HG03045 (cell line): ENCODE data around the gene OPRL1.

ENCODE experiments used
- ATAC-seq: cut with Tn5 transposase; IDR thresholded peaks from one replicate; pipeline ENCODE4 v1.9.1; 2021; ENCODE audit warnings: mild to moderate bottlenecking, moderate library complexity; ENCODE audit not compliant: unreplicated experiment

Gene OPRL1

DNA sequence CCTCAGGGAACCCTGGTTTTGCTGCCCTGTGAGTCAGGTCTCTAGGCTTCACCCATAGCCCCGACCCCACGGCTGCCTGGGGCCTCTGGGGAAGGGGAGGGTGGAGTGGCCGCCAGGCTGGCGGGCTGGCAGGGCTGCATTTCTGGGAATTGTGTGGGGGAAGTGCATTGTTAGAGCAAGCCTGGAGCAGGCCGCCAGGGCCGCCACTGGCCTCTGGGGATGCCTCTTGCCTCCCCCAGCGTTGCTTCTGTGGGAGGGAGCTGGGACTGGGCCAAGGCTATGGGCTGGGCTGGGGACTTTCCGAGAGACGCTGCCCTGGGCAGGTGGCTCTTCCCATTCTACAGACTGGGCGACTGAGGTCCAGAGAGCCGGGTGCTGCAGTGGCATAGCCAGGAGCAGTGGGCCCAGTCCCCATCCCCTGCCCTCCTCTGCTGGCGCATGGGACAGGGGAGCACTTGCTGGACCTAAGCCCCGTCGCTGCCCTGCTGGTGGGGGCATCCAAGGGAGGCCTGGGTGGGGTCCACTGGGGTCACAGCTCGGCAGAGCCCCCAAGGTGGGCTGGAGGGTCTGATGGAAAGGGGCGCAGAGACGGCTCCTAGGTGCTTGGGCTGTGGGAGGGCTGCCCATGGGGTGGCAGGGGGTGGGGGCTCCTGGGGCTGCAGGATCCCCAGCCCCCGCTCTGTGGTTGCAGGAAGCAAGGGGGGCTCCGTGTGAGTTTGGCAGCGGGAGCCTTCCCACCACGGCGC lies 23.8 kb upstream of the OPRL1 start:
- ATAC-seq: no peak

DNA sequence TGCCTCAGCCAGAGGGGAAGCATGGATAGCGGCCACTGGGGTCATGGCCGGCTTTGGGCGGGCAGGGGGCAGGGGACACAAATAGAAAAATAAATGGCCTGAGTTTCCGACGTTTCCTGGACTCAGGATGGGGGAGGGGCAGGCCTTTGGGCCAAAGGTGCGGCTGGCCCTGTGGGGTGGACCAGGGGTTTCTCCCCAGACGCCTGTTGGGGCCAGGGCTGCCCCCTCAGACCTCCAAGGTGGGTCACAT lies 23.3 kb upstream of the OPRL1 start:
- no peak for ATAC-seq

DNA sequence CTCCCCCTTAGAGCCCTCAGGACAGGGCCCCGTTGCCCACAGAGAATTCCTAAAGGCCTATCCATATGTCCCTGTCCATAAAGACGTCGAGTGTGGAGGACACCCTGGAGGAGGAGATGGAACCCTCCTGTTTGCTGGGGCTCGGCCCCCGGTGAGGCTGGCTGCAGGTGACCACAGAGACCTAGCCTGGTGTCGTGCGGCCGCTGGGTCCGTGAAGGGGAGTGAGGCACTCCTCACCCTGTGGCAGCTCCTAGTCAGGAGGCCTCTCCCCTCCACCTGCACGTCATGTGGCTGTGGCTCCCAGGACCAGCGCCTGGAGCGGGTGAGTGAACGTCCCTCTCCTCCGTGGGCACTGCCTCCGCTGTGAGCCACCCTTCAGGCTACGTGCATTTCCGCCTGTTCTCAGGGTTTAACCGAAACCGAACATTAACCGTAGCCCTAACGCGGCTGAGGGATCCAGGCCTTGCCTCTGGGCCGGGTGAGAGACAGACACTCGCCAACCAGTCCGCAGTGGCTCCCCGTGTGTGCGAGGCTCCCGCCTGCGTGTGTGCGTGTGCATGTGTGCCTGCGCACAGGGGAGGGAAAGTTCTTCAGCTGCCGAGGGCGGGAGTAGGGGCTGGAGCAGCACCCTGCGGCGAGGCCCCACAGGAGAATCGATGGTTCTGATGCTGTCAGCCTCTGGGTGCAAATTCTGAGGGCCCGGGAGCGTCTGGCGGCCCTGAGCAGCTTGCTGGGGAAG lies 22.8 kb upstream of the OPRL1 start:
- peak; percentile 20 for ATAC-seq

DNA sequence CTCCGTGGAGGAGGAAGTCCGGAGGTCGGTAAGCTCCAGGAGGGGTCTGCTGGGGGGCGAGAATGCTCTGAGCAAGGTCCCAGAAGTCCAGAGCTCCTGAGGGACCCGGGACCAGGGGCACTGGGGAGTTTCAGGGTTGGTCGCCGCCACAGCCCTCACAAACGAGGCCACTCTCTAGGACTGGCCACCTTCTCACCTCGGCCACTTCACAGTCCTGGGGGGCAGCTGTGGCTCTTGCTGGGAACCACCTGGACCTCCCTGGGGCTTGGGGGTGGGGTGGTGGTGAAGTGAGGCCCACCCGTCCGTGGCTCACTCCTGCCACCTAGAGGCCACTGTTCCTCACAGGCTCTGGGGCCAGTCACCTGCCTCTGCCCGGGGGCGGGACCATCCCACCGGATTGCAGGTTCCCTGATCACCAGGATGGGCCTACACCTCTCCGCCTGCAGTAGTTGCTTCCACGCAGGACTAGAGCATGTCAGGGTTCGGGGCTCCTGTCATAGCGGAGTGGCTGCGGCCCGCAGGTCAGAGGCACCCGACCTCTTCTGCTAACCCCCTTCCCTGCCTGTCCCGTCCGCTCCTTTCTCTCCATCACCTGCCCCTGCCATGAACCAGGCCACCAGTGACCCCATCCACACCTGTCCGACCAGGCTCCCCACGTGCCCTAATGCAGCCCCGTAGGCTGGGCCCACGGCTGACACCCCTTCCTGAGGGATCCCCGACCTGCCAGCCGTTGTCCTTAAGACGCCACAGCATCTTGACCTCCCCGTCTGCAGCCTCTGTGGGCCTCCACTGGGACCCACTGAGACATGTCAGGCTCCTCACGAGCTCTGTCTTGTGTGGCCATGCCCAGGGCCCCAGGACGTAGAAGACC lies 22.0 kb upstream of the OPRL1 start:
- ATAC-seq: peak; percentile 41

DNA sequence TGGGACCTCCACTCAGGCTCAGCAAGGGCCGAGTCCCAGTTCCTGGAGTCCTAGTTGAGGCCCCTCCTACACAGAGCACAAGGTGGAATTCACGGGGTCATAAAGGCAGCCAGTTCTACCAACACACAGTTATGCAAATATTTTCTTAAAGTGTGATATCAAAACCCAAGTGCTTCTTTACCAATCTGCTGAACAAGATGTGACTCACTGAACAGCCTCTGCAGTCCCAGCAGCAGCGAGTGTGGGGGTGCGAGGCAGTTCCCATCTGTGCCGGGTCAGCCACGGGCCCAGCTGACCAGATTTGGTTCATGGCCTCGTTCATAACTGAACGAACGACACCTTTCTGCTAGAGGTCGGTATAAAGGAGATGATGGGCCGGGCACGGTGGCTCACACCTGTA lies 21.3 kb upstream of the OPRL1 start:
- no peak for ATAC-seq

DNA sequence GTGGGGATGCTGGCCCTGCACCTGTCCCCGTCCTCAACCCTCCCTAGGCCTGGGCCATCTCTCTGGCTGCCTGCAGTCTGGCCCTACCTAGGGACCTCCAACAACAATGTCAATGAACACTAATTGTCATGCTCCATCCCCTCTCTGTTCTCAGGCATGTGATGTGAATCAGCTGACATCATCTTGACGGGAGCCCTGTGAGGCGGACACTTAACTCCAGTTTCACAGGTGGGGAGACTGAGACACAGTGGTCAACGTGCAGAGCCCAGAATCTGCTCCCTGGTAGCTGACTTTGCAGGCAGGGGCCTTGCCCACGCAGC lies 17.6 kb upstream of the OPRL1 start:
- ATAC-seq: no peak

DNA sequence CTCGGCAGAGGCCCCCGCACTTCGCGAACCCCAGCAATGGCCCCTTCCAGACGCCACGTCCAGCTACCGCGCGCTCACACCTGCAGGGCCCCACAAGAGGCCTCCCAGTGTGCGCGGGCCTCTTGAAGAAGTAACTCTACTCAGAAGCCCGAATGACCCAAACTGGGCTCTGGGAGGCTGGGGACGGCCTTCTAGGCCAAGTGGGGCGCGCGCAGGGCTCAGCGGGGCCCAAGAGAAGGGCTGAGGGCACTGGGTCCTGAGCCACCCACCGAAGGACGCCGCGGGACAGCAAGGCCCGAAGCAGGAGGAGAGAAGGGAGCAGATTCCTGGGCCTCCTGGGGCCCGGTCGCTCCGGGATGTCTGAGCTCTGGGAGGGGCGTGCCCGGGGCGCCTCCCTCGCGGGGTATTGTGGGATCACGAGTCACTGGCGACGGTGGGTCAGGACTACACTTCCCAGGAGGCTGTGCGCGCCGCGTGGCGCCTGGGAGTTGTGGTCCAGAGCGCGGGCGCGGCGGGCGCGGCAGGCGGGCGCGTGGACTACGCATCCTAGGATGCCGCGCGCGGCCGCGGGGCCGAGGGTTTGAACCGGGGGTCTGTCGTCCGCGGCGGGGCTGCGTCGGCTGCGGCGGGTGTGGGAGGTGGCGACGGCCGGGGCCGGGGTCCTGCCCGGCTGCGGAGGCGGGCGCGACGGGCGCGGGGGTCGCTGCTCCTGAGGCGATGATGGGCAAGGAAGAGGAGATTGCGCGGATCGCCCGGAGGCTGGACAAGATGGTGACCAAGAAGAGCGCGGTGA lies 17.1 kb upstream of the OPRL1 start, which contains the start of gene TCEA2:
TSS of gene TCEA2 (plus strand) at position 603 of the 793 bp plus-strand sequence. CDS start at position 718, 115 bp downstream.
- peak; percentile 72 for ATAC-seq

DNA sequence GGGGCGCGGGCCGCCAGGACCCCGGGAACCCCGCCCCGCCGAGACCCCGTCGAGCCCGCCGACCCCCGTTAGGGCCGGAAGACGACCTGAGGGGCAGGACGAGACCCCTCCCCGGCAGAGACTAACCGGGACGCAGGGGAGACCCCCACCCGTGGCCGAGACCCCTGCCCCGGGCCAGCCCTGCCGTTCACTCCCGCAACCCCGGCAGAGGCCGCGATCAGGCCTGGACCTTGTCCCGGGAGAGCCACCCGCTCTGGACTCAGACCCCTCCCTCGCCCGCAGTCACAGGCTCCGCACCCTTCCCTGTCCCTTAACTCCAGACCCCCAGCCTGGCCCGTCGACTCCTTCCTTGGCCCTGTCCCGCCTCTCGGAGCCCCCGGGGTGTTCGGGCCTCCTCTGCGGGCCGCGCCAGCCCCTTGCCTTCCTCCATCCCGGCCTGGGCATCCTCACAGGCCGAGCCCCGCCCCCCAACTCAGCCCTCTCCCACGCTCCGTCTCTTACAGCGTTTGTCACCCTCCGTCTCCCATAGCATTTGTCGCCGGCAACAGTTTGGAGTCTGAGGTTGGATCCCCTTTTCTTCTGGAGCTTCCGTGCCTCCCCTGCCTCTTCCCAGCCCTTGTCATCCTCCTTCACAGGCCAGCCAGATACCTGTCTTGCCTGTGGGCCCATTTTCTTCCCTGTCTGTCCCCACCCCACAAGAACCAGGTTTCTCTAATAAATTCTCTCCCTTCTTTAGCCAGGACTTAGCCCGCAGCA lies 16.3 kb upstream of the OPRL1 start:
- ATAC-seq: no peak

DNA sequence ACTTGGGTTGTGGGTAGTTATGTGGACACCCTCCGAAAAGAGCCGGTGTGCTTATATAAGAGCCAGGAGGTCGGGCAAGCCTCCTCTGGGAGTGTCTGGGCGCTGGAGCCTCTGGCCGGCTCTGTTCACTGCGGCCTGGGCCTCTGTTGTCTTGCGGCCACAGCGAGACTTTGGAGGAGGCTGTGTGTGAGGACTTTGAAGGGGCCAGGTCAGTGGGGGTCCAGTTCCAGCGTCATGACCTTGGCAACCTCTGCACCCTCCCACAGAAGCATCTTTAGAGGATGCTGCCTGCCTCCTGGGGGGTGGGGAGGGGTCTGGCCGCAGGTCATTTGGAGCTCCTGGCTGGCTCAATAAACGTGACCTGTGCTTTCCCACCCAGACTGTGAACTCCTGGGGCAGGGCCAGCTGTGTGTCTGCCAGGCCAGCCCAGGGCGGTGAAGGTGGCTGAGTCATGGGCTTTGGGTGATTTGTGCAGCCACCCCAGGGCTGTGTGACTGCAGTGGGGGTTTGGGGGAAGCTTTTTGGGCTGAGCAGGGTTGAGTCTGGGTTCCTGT lies 15.7 kb upstream of the OPRL1 start:
- no peak for ATAC-seq

DNA sequence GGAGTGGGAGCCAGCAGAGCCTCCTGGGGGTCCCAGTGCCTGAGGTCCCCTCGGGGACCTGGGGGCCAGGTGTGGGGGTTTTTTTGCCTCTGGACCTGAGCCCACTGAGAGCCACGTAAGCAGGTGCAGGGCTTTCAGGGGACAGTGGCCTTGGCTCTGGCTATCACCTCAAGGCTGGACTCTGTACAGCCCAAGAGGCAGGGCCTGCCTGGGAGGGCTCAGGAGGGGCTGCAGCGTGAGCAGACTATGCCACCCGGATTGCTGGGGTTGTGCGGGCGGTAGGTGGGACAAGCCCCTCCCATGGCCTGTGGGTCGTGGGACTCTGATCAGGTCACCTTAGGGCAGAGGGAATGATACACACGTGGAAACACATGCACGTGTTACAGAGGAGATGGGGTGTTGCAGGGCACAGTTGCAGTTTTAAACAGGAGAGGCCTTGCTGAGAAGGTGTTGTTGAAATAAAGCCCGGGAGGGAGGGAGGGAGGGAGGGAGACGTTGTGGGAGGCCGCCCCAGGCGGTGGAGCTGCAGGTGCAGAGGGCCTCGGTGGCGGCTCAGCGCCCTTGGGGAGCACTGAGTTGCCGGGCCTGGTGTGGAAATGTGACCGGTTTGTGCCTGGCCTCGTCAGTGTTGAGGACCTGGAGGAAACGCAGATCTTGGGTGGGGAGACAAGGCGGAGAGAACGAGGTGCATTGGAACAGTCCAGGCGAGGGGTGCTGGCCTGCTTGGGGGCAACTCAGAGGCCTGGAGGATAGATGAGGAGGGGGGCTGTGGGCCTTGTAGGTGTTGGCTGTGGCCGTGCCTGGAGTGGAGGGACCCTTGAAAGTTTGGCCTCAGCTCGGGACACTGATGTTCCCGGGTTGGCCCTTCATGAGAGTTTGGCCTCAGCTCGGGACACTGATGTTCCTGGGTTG lies 14.6 kb upstream of the OPRL1 start:
- ATAC-seq: no peak

DNA sequence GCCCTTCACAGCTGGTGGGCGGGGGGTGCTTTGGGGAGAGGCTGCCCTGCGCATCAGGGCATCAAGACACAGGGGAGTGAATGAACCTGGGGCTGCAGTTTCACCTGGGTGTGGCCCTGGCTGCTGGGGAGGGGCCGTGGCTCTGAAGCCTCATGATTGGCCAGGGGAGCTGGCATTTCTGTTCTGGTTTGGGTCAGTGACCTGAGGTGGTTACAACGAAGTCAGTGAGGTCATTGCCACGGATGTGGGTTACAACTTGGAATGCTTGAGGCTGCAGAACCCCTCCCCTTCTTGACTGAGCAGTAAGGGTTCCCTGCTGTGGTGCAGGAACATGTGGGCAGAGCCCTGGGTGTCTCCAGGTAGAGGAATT lies 13.9 kb upstream of the OPRL1 start:
- peak; percentile 31 for ATAC-seq

DNA sequence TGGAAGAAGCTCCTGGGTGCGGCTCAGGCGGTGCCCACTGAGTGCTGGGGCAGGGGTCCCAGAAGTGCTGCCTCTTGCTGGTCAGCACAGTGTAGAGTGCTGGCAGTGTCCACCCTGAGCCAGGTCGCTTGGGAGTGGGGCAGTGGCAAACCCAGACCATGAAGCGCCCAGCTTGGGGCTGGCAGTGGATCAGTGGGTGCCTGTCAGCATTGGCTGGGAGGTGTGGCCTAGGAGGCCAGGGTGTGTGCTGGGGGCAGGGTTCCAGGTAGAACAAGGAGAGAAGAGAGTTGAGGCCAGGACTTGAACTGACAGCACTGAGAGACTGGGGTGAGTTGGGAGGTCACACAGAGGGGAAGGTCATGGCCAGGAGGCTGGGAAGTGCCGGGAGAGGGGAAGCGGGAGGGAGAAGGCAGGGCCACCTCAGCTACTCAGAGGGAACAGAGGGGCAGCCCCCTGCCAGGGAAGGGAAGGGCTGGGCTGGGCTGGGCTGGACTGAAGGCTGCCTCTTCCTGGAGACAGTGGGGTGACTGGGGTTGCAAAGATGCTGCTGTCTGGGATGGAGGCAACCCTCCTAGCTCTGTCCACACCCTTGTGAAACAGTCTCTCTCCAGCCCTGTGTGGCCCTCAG lies 12.8 kb upstream of the OPRL1 start:
- ATAC-seq: no peak

DNA sequence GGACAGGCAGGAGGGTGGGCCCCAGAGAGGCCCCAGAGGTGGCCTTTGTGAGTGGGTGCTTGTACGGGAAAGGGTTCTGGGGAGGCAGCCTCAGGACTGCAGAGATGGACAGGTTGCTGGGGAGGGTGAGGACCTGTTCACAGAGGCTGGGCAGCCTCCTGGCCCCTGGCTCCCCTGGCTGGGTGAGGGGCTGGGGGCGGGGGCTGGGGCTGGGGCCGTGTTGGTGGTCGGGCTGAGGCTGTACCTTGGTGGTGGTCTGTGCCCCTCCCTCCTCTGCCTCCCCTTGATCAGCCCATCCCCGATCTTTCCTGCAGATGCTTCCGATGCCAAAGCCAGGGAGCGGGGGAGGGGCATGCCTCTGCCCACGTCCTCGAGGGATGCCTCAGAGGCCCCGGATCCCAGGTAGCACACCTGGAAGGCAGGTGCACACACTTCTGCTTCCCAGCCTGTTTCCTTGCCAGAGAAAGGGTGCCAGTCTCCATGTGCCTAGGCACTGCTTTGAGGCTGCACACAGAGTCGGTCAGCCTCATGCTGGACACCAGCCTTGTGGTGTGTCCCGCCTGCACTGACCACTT lies 12.1 kb upstream of the OPRL1 start:
- ATAC-seq: no peak

DNA sequence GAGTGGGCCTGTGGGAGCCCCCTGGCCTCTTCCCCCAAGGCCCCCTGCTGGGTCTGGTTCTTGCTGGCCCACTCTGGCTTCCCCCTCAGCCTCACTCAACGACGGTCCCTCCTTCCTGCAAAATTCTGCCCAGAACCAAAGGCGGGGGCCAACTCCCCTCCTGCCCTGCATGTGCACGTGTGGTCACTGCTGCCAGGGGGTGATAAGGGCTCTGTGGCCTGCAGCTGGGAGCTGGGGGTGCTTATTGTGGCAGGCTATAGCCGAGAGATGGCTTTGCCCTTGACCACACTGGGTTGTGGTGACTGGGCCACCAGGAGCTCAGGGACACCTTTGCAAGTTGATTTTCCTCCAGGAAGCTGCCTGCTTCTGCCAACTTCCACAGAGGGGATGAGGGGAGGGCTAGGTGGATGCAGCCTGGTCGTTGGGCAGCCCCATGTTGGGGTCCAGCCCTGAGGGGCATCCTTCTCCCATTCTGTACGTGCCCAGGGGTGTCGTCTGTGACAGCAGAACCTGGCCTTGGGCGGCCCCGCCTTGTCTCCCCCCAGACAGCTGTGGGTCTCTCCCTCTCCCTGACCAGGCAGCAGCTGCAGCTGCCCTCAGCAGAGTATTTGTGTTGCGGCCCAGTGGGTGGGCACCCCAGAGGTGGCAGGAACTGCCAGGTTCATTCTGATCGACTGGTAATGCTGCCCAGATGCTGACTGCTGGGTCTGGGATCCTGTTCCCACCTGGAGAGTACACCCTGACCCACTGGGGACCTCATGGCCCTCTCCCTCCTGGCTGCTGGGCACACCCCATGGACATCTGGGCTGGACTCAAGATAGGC lies 11.3 kb upstream of the OPRL1 start:
- ATAC-seq: no peak

DNA sequence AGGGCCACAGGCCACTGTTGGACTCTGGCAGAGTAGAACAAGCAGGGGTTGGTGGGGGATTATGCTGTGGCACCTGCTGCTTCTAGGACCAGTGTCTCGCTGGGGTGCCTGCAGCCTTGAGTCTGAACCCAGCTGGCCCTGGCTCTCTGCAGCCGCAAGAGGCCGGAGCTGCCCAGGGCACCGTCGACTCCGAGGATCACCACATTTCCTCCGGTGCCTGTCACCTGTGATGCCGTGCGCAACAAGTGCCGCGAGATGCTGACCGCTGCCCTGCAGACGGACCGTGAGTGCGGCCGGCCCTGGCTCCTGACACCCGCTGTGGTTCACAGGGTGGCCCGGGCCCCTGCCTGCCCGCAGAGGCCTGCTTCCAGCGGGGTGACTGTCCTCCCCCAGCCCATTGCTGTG lies 10.7 kb upstream of the OPRL1 start:
- no peak for ATAC-seq

DNA sequence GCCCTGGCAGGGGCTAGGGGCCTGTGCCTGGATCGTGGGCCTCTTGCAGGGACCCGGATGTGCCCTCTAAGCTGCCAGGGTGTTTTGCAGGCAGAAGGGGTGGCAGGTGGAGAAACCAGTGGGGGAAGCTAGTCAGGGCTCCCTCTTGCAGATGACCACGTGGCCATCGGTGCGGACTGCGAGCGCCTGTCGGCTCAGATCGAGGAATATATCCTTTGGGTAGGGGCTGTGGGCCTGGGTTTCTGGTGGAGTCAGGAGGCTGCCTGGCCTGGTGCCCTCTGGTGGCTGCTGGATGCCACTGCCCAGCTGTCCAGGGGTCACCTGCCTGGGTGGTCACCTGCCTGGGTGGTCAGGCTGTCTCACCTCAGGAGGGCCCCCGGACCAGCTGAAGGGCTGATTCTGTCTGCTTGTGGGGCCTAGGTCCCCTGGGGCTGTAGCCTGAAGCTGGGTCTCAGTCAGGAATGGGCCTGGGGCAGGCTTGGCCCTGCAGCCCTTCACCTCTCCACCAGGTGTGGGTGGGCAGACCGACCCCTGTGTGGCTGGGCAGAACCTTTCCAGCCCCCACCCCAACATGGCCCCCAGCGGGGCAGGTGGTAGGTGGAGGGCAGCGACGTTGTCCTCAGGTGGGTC lies 10.2 kb upstream of the OPRL1 start:
- no peak for ATAC-seq
